ENCODE measurements around the gene GLRX3. TPM values are rescaled to one million over a fixed set of nuclear protein-coding genes. Genes with fewer than 3 reads are reported as not detected.

Gene GLRX3
- total RNA-seq, 1 donor from 2014 or later = 50.1 TPM

DNA sequence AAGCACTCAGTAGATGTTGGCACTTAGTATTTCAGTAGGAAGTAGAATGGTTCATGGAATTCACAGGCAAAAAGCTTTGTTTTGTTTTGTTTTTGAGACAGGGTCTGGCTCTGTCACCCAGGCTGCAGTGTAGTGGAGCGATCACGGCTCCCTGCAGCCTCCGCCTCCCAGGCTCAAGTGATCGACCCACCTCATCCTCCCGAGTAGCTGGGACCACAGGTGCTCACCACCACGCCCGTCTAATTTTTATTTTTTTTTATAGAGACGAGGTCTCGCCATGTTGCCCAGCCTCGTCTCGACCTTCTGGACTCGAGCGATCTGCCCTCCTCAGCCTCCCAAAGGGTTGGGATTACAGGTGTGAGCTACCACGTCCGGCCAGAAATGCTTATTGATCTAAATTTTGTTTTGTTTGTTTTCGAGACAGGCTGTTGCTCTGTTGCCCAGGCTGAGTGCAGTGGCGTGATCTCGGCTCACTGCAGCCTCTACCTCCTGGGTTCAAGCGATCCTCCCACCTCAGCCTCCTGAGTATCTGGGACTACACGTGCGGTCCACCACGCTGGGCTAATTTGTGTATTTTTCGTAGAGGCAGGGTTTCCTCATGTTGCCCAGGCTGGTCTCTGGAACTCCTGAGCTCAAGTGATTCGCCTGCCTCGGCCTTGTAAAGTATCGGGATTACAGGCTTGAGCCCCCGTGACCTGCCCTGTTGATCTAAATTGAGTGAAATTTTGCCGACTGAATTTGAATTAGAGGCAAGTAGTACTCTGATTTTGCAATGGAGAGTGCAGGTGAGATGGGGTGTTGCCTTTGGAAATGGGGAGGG is 1.7 kb downstream of the GLRX3 start:
- DNase-seq (ENCODE audit: low spot score) = no peak

DNA sequence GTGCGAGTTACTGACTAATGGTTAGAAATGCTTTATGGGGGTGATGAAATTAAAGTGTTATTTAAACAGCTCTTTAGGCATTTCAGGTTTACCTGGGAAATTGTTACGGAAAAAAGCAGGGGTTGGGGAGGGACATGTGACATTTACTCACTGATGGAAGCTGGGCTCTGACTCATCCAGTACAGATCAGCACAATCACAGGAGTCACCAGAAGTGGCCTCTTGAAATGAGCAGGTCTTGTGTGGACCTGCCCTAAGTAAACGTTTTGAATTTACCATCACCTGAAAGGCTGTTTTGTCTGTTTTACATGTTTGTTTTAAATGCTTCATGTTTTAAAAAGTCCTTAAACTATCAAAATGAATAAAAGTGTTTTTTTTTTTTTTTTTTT is 2.3 kb downstream of the GLRX3 start:
- peak; percentile 17 for DNase-seq (ENCODE audit: low spot score)

DNA sequence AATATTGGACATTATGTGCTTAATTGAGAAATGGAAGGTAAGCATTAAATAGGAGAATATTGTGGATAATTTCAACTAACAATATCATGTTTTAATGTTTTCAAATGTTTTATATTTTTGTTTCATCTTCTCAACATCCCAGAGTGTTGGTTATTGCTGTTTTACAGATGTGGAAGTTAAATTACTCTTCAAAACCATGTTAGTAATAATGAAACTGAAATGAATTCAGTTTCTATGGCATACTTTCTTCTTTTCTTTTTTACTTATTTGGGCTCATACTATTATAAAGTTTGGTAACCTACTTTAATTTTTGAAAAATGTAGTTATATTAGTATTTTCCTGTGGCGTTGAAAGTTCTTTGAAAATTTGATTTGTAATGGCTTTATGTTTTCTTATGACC is 4.2 kb downstream of the GLRX3 start:
- DNase-seq (ENCODE audit: low spot score) = no peak

- no peak for DNase-seq (ENCODE audit: low spot score)
Measured at GRCh38 chr10:130141038-130141437, 4.8 kb downstream of the GLRX3 start.

DNA sequence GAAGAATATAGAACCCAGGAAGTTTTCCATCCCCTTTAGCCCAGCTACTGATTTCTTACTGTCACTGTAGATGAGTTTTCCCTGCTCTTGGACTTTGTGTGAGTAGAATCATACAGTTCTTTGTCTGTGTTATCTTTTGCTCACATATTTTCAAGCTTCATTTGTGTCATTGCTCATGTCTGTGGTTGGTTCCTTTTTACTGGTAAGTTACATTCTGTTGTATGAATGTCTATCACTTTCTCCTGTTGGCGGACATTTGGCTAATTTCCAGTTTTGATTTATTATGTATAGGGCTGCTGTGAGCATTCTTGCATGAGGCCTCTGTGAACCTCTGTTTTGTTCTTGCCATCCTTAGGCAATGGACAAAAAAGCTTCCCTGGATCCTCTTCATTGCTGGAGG is 5.3 kb downstream of the GLRX3 start:
- no peak for DNase-seq (ENCODE audit: low spot score)

DNA sequence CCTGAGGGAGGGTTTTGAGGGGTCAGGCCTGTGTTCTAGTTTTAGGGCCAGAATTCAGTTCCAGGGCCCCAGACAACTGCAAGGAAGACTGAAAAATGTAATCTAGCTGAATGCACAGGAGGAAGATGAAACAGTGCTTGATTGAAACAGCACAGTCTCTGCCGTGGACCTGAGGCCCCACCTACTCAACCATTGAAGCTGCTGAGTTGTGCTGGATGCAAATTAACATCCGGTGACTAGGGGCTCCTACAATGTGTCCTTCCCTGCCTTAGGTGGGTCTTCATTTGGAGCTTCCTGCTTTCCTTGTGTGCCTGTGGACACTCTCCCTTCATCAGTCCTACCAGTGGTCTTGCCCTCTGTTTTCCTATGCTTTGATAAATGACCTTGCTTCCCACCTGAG is 5.7 kb downstream of the GLRX3 start:
- no peak for DNase-seq (ENCODE audit: low spot score)

GRCh38 chr10:130146042-130146441 is 9.9 kb downstream of the GLRX3 start:
- no peak for DNase-seq (ENCODE audit: low spot score)

DNA sequence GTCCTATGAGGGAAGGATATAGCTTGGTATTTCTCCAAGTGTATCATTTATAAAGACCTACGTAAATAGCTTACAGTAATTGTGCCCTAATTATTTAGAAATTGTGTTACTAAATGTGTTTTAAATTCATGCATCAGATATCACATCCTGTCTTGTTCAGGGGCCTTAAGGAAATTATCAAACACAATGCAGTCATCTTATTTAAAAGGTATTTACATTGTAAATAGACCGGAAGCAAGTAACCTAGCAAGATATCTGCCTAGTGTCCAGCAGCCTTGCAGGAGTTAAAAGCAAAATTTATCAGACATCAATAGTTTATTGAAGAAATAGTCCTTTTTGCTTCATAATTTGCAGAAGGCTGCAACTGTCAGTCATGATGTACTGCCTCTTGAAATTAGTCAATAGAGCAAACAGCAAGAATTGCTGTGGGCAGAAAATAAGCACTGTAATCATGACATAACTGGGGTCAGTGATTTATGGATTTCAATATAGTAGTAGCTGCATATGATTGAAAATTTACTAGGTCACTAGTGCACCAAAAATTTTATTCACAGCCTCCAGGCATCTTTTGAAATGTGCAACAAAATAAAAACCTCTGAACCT is 23.1 kb downstream of the GLRX3 start:
- no peak for DNase-seq (ENCODE audit: low spot score)

- DNase-seq (ENCODE audit: low spot score) = no peak
Measured at GRCh38 chr10:130160775-130161174, 24.6 kb downstream of the GLRX3 start.

- DNase-seq (ENCODE audit: low spot score) = no peak
Measured at GRCh38 chr10:130161331-130161730, 25.1 kb downstream of the GLRX3 start.

DNA sequence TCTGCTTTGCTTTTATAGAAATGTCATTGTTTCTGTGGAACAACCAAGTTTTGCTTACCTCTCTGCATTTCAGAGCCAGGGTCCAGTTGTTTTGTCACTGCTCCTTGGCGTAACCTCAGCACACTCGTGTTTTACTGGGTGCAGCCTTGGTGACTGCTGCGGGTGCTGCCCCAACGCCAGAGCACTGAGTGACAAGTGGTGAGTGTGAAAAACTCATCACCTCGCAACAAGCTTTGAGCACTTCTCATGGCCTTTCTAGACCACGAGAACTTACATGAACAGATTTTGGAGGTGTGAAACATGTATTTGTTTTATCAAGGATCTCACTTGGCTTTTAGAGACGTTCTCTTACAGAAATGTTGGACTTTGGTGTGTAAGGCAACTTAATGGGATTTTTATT is 31.0 kb downstream of the GLRX3 start:
- DNase-seq (ENCODE audit: low spot score) = no peak

DNA sequence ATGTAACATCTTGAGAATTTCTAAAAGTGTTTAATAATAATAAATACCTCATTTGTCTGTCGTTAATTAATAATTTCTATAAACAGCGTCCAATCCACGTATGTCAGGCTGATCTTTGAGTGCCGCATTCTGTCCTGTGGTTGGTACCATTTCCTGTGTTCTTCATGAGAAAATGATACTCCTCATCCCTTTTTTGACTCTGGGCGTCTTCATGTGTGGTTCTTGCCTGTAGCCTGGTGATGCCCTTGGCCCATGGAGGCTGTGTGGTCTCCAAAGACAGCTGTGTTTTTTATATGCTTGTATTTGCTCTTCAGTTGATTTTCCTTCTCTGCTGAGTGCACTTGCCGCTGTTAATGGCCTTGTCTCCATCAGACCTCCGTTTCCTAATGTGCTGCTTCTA is 31.5 kb downstream of the GLRX3 start:
- DNase-seq (ENCODE audit: low spot score) = no peak

- DNase-seq (ENCODE audit: low spot score) = no peak
Measured at GRCh38 chr10:130169136-130169859, 33.1 kb downstream of the GLRX3 start.

DNA sequence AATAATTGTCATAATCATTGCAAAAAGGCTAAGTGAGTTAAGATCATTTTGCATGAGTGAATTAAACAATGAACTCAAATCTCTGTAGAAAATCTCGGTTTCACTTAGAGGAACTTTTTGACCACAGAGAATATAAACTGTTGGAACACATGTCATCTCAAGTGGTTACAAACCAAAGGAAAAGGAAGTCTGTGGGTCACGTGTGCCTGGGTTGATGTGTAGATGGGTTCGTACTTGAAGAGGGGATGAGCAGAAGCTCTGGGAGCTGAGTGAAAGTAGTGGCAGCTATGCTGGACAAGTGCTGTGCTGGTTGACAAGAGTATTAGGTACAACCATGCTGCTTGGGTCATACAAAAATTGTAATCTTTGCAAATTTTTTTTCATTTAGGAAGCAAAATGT is 35.0 kb downstream of the GLRX3 start:
- no peak for DNase-seq (ENCODE audit: low spot score)

DNA sequence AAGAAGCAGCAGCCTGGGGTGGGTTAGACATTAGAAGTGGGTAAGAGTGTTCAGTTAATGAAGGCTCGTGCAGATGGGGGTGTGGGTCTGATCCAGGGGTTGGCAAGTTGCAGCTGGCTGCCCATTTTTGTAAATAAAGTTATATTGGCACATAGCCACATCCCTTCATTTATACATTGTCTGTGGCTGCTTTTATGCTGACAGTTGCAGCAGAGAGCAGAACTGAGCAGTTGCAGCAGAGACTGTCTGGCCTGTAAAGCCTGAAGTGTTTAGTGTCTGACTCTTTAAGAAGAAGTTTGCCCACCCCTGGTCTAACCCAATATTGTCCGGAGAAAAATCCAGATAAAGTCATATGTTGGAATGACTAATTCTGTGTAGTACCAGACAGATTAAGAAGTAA is 38.1 kb downstream of the GLRX3 start:
- no peak for DNase-seq (ENCODE audit: low spot score)

GRCh38 chr10:130175074-130175473 is 38.9 kb downstream of the GLRX3 start:
- DNase-seq (ENCODE audit: low spot score) = no peak

DNA sequence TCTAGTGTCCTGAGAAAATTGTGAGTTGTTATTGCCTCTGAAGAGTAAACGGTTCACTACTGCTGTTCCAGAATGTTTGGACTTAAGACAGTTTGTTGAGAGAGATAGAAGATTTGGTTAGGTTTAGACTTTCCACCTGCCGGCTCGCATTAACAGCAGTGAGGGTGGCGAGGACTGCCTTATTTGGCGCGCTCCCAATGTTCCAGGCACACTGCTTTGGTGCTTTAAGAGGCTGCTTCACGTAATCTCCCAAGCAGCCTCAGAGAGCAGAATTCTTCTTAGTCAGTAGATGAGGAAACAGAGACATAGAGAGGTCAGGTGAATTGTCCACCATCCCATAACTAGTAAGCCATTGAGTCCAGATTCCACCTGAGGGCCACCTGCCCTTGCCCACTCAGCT is 41.1 kb downstream of the GLRX3 start:
- no peak for DNase-seq (ENCODE audit: low spot score)

- DNase-seq (ENCODE audit: low spot score) = no peak
Measured at GRCh38 chr10:130179640-130180039, 43.4 kb downstream of the GLRX3 start.

- DNase-seq (ENCODE audit: low spot score) = no peak
Measured at GRCh38 chr10:130180416-130180815, 44.2 kb downstream of the GLRX3 start.

GRCh38 chr10:130181858-130182257 is 45.7 kb downstream of the GLRX3 start:
- DNase-seq (ENCODE audit: low spot score) = no peak

GRCh38 chr10:130185591-130185990 is 49.4 kb downstream of the GLRX3 start:
- no peak for DNase-seq (ENCODE audit: low spot score)

DNA sequence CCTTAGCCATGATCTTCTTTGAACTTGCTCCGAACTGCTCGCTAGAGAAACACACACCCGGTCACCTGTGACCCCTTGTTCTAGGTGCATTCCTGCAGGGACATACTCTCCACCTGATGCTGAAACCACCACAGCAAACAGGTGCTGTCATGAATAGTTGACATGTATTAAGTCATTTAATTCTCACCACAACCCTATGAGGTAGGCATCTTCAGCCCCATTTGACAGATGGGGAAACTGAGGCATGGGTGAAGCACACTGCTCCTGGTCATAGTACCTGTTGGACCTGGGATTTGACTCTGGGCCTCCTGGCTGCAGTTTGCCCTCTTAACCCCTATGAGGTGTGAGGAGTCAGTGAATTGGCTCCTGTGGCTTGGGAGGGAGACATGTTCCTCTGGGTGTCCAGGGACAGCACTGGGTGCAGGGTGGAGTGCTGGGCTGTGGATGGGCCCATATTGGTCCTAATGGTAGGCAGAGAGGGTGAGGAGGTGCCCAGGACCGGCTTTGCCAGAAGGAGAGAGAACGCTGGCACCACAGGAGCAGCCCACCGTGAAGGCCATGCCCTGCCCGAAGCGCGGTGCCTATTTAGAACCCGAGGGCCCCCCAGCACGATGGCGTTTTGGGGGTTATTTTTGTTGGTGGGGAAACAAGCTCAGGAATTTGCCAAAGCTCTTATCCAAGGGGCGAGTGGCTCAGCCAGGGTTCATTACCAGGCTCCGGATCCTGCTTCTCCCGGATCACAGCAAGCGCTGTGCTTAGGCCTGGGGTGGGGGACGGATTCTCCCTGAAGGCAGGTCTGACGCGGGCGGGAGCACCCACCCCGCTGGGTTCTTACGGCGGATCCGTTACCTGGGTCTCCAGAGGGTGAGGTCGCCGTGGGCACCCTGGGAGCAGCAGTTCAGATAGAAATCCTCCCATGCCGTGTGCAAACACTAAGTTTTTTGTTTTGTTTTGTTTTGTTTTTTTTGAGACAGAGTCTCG is 52.3 kb downstream of the GLRX3 start:
- DNase-seq (ENCODE audit: low spot score) = no peak

Data from mucosa of gallbladder (tissue), 1 donor.